NCI-H345 treated with DMSO at 0.1 percent for 48 hours (cell line): ENCODE measurements around the gene FARP1.
"Not testable (repeated sequence)": the region's sequence is repeated elsewhere in the genome, so short reads cannot be mapped to it uniquely, and the experiment has no call there.

Experiments
- DNase-seq: peaks from one replicate; lab custom pipeline; 2025; ENCODE audit not compliant: unreplicated experiment; lab: John Stamatoyannopoulos, UW

Gene FARP1

GRCh38 chr13:98352226-98352625 is 209.3 kb downstream of the FARP1 start:
- DNase-seq, result no peak

GRCh38 chr13:98353750-98354149 is 210.9 kb downstream of the FARP1 start:
- DNase-seq, result no peak

GRCh38 chr13:98358937-98359336 is 216.0 kb downstream of the FARP1 start:
- DNase-seq, result no peak

- no peak for DNase-seq
Observed at GRCh38 chr13:98360545-98360944, 217.7 kb downstream of the FARP1 start.

GRCh38 chr13:98363326-98363725 is 220.4 kb downstream of the FARP1 start:
- no peak for DNase-seq

GRCh38 chr13:98364179-98364578 is 221.3 kb downstream of the FARP1 start:
- no peak for DNase-seq

- DNase-seq, result no peak
Observed at GRCh38 chr13:98364647-98365046, 221.8 kb downstream of the FARP1 start.

- no peak for DNase-seq
Observed at GRCh38 chr13:98365302-98365701, 222.4 kb downstream of the FARP1 start.

- DNase-seq, result no peak
Observed at GRCh38 chr13:98366010-98366409, 223.1 kb downstream of the FARP1 start.

GRCh38 chr13:98366443-98366842 is 223.5 kb downstream of the FARP1 start:
- DNase-seq, result no peak

- DNase-seq, result no peak
Observed at GRCh38 chr13:98366959-98367358, 224.1 kb downstream of the FARP1 start.

GRCh38 chr13:98368019-98368418 is 225.1 kb downstream of the FARP1 start:
- DNase-seq, result no peak

GRCh38 chr13:98369520-98369919 is 226.6 kb downstream of the FARP1 start:
- not testable (repeated sequence) for DNase-seq

GRCh38 chr13:98370261-98370660 is 227.4 kb downstream of the FARP1 start:
- no peak for DNase-seq

GRCh38 chr13:98370806-98371515 is 228.1 kb downstream of the FARP1 start:
- peak; percentile 15 for DNase-seq

- no peak for DNase-seq
Observed at GRCh38 chr13:98371516-98372023, 228.7 kb downstream of the FARP1 start.

- no peak for DNase-seq
Observed at GRCh38 chr13:98372876-98373275, 230.0 kb downstream of the FARP1 start.

GRCh38 chr13:98374750-98375149 is 231.9 kb downstream of the FARP1 start:
- DNase-seq, result no peak

- no peak for DNase-seq
Observed at GRCh38 chr13:98377635-98378378, 234.9 kb downstream of the FARP1 start.

- DNase-seq, result no peak
Observed at GRCh38 chr13:98384739-98385138, 241.8 kb downstream of the FARP1 start.

- DNase-seq, result no peak
Observed at GRCh38 chr13:98385606-98386005, 242.7 kb downstream of the FARP1 start.

GRCh38 chr13:98386637-98387036 is 243.7 kb downstream of the FARP1 start:
- DNase-seq, result peak; percentile 28
